ENCODE measurements around the gene CUX1. TPM values are rescaled to one million over a fixed set of nuclear protein-coding genes. Genes with fewer than 3 reads are reported as not detected.

The CUX1 gene
- total and polyA plus RNA-seq, 10 of the 15 experiments (the other 5 are each of a cell fraction or from before 2014, with no cell fraction given), result 6.1 to 48.6 (median 25.9) TPM

DNA sequence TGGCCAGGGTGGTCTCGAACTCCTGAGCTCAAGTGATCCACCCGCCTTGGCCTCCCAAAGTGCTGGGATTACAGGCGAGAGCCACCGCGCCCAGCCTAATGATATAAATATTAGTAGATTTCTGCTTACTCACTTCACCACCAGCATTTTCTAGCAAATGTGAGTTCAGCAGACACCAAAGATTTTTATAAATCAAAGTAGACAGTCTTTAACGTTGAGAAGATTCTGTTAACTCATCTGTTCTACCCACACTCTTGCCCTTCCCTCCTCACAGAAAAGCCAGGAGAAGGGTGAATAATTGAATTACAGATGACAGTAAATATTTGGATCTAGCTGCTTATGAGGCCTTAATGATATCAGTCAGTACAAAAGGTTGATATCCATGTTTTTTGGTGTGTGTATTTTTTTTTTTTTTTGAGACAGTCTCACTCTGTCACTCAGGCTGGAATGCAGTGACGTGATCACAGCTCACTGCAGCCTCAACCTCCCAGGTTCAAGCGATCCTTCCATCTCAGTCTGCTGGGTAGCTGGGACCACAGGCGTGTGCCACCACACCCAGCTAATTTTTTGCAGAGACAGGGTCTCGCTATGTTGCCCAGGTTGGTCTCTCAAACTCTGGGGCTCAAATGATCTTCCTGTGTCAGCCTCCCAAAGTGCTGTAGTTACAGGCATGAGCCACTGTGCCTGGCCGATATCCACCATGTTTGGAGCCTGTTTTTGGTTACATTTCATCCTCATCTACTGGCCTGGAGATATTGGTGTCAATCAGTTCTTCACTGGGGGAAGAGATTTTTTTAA is 120.5 kb downstream of the CUX1 start (continued):
- TF ChIP-seq, protein P1, sequence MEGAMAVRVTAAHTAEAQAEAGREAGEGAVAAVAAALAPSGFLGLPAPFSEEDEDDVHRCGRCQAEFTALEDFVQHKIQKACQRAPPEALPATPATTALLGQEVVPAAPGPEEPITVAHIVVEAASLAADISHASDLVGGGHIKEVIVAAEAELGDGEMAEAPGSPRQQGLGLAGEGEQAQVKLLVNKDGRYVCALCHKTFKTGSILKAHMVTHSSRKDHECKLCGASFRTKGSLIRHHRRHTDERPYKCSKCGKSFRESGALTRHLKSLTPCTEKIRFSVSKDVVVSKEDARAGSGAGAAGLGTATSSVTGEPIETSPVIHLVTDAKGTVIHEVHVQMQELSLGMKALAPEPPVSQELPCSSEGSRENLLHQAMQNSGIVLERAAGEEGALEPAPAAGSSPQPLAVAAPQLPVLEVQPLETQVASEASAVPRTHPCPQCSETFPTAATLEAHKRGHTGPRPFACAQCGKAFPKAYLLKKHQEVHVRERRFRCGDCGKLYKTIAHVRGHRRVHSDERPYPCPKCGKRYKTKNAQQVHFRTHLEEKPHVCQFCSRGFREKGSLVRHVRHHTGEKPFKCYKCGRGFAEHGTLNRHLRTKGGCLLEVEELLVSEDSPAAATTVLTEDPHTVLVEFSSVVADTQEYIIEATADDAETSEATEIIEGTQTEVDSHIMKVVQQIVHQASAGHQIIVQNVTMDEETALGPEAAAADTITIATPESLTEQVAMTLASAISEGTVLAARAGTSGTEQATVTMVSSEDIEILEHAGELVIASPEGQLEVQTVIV (IDR thresholded peaks at IDR 0.05; ENCODE audit: borderline replicate concordance, partially characterized antibody), result no peak
- TF ChIP-seq NRF1 (conservative IDR thresholded peaks at IDR 0.05; ENCODE audit: low read depth, low read length) (no peak), POLR2AphosphoS5 (IDR thresholded peaks at IDR 0.05; ENCODE audit: low read length) (no peak), NFYA (IDR thresholded peaks at IDR 0.05; ENCODE audit: borderline replicate concordance, low read depth, low read length) (no peak), IKZF1 (conservative IDR thresholded peaks at IDR 0.05) (no peak), NFIC (IDR thresholded peaks at IDR 0.05; ENCODE audit: low read depth, low read length) (no peak)
- TF ChIP-seq, protein P2, sequence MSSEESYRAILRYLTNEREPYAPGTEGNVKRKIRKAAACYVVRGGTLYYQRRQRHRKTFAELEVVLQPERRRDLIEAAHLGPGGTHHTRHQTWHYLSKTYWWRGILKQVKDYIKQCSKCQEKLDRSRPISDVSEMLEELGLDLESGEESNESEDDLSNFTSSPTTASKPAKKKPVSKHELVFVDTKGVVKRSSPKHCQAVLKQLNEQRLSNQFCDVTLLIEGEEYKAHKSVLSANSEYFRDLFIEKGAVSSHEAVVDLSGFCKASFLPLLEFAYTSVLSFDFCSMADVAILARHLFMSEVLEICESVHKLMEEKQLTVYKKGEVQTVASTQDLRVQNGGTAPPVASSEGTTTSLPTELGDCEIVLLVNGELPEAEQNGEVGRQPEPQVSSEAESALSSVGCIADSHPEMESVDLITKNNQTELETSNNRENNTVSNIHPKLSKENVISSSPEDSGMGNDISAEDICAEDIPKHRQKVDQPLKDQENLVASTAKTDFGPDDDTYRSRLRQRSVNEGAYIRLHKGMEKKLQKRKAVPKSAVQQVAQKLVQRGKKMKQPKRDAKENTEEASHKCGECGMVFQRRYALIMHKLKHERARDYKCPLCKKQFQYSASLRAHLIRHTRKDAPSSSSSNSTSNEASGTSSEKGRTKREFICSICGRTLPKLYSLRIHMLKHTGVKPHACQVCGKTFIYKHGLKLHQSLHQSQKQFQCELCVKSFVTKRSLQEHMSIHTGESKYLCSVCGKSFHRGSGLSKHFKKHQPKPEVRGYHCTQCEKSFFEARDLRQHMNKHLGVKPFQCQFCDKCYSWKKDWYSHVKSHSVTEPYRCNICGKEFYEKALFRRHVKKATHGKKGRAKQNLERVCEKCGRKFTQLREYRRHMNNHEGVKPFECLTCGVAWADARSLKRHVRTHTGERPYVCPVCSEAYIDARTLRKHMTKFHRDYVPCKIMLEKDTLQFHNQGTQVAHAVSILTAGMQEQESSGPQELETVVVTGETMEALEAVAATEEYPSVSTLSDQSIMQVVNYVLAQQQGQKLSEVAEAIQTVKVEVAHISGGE (CRISPR knock-in tag; IDR thresholded peaks at IDR 0.05), result no peak
